HEK293 (cell line): Measurements from ENCODE around the gene MRPL46.

Experiments used
- CTCF ChIP-seq: fragments of 450-650 bp; formaldehyde crosslinking; IDR thresholded peaks from 2 replicates; pipeline ENCODE4 v1.5.1; 2016; ENCODE audit warnings: missing biosample characterization, missing genetic modification characterization
- RBAK ChIP-seq: fragments of 450-650 bp; formaldehyde crosslinking; IDR thresholded peaks from 2 replicates; pipeline ENCODE4 v1.5.1; 2016; ENCODE audit warnings: missing biosample characterization, missing genetic modification characterization
- ZNF501 ChIP-seq: fragments of 450-650 bp; formaldehyde crosslinking; IDR thresholded peaks from 2 replicates; pipeline ENCODE4 v1.5.1; 2016; ENCODE audit warnings: missing biosample characterization, missing genetic modification characterization

- no peak for TF ChIP-seq ZNF501 (tag by site-specific recombination)
- TF ChIP-seq RBAK (tag by site-specific recombination), result no peak
- no peak for TF ChIP-seq CTCF (tag by site-specific recombination)
These were observed 3.2 kb downstream of the MRPL46 start for GRCh38 chr15:88463870-88464532.
